ENCODE results near the gene KIF5A.

KIF5A gene

GRCh38 chr12:57583008-57583831, 33.4 kb downstream of the KIF5A start:
- ATAC-seq: peak; percentile 99
- TF ChIP-seq GLIS3 (CRISPR knock-in tag; IDR thresholded peaks at IDR 0.05) (no peak), ESRRG (CRISPR knock-in tag; IDR thresholded peaks at IDR 0.05) (no peak), SNAI2 (CRISPR knock-in tag; IDR thresholded peaks at IDR 0.05) (no peak)

- TF ChIP-seq TCF4 (CRISPR knock-in tag; IDR thresholded peaks at IDR 0.05; ENCODE audit: borderline replicate concordance) (no peak), ZNF70 (CRISPR knock-in tag; IDR thresholded peaks at IDR 0.05) (no peak), RARB (CRISPR knock-in tag; IDR thresholded peaks at IDR 0.05) (no peak), POU6F1 (CRISPR knock-in tag; IDR thresholded peaks at IDR 0.05; ENCODE audit: borderline replicate concordance, low read depth) (no peak), ZFP3 (CRISPR knock-in tag; IDR thresholded peaks at IDR 0.05) (no peak), PPARA (CRISPR knock-in tag; IDR thresholded peaks at IDR 0.05; ENCODE audit: borderline replicate concordance) (no peak), ESRRG (CRISPR knock-in tag; IDR thresholded peaks at IDR 0.05) (no peak), ZFP30 (CRISPR knock-in tag; IDR thresholded peaks at IDR 0.05) (no peak), BACH2 (CRISPR knock-in tag; IDR thresholded peaks at IDR 0.05; ENCODE audit: borderline replicate concordance) (no peak), ARNTL (CRISPR knock-in tag; IDR thresholded peaks at IDR 0.05; ENCODE audit: borderline replicate concordance, low read depth) (no peak), ZNF8 (CRISPR knock-in tag; IDR thresholded peaks at IDR 0.05) (no peak), ZC3H10 (CRISPR knock-in tag; IDR thresholded peaks at IDR 0.05) (no peak), CSRNP3 (CRISPR knock-in tag; IDR thresholded peaks at IDR 0.05) (no peak), ZNF565 (CRISPR knock-in tag; conservative IDR thresholded peaks at IDR 0.05; ENCODE audit: low read depth) (no peak), ISL1 (CRISPR knock-in tag; IDR thresholded peaks at IDR 0.05) (no peak), CSDC2 (CRISPR knock-in tag; IDR thresholded peaks at IDR 0.05) (no peak), CREB5 (CRISPR knock-in tag; IDR thresholded peaks at IDR 0.05; ENCODE audit: low read depth) (no peak)
- no peak for ATAC-seq
These were observed 34.2 kb downstream of the KIF5A start for GRCh38 chr12:57584050-57584449.

- ATAC-seq: no peak
These were observed 34.8 kb downstream of the KIF5A start for GRCh38 chr12:57584690-57585089.

GRCh38 chr12:57585156-57585555, 35.3 kb downstream of the KIF5A start:
- ATAC-seq: no peak
- TF ChIP-seq ZFP3 (CRISPR knock-in tag; IDR thresholded peaks at IDR 0.05) (no peak), TCF4 (CRISPR knock-in tag; IDR thresholded peaks at IDR 0.05; ENCODE audit: borderline replicate concordance) (no peak)

More at GRCh38 chr12:57584690-57585089, 34.8 kb downstream of the KIF5A start:
- TF ChIP-seq SNAI2 (CRISPR knock-in tag; IDR thresholded peaks at IDR 0.05) (no peak), OSR1 (CRISPR knock-in tag; IDR thresholded peaks at IDR 0.05) (no peak), POU6F1 (CRISPR knock-in tag; IDR thresholded peaks at IDR 0.05; ENCODE audit: borderline replicate concordance, low read depth) (no peak), GLIS3 (CRISPR knock-in tag; IDR thresholded peaks at IDR 0.05) (no peak)

- no peak for ATAC-seq
- no peak for TF ChIP-seq ARNTL (CRISPR knock-in tag; IDR thresholded peaks at IDR 0.05; ENCODE audit: borderline replicate concordance, low read depth)
- no peak for TF ChIP-seq ZFP3 (CRISPR knock-in tag; IDR thresholded peaks at IDR 0.05)
- TF ChIP-seq CREB5 (CRISPR knock-in tag; IDR thresholded peaks at IDR 0.05; ENCODE audit: low read depth): no peak
- no peak for TF ChIP-seq CSDC2 (CRISPR knock-in tag; IDR thresholded peaks at IDR 0.05)
- no peak for TF ChIP-seq TSHZ2 (CRISPR knock-in tag; IDR thresholded peaks at IDR 0.05)
- TF ChIP-seq GLIS3 (CRISPR knock-in tag; IDR thresholded peaks at IDR 0.05): no peak
- no peak for TF ChIP-seq BACH2 (CRISPR knock-in tag; IDR thresholded peaks at IDR 0.05; ENCODE audit: borderline replicate concordance)
- no peak for TF ChIP-seq RARB (CRISPR knock-in tag; IDR thresholded peaks at IDR 0.05)
- TF ChIP-seq ZC3H10 (CRISPR knock-in tag; IDR thresholded peaks at IDR 0.05): no peak
- no peak for TF ChIP-seq ISL1 (CRISPR knock-in tag; IDR thresholded peaks at IDR 0.05)
- TF ChIP-seq ZNF8 (CRISPR knock-in tag; IDR thresholded peaks at IDR 0.05): no peak
- TF ChIP-seq ZNF70 (CRISPR knock-in tag; IDR thresholded peaks at IDR 0.05): no peak
- TF ChIP-seq SNAI2 (CRISPR knock-in tag; IDR thresholded peaks at IDR 0.05): no peak
- no peak for TF ChIP-seq TOX (CRISPR knock-in tag; IDR thresholded peaks at IDR 0.05; ENCODE audit: borderline replicate concordance)
- no peak for TF ChIP-seq ZNF565 (CRISPR knock-in tag; conservative IDR thresholded peaks at IDR 0.05; ENCODE audit: low read depth)
These were observed 36.3 kb downstream of the KIF5A start for GRCh38 chr12:57586128-57586527.

Measured in SK-N-SH treated with all-trans-retinoic acid at 6 μM for 48 hours (cell line).